ENCODE data around the gene FRY.

DNA sequence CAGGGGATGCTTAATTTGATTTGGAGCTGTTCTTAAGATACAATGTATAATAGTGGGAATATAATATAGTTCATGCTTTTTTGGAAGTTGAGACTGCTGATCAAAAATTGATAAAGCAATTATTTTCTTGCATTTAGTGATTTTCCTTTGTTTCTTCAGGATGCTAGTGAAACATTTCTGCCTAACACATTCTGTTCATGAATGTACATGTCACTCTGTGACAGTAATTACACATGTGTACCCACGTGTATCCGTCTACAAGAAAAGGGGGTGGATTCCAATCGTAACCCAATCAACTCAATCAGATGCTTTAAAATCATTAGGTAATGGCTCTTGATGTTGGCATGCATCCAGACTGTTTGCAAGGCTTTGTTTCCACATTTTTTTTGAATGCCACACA is 5.0 kb upstream of the FRY start:
- no peak for TF ChIP-seq EP300 (IDR thresholded peaks at IDR 0.05)
- TF ChIP-seq, protein P1, sequence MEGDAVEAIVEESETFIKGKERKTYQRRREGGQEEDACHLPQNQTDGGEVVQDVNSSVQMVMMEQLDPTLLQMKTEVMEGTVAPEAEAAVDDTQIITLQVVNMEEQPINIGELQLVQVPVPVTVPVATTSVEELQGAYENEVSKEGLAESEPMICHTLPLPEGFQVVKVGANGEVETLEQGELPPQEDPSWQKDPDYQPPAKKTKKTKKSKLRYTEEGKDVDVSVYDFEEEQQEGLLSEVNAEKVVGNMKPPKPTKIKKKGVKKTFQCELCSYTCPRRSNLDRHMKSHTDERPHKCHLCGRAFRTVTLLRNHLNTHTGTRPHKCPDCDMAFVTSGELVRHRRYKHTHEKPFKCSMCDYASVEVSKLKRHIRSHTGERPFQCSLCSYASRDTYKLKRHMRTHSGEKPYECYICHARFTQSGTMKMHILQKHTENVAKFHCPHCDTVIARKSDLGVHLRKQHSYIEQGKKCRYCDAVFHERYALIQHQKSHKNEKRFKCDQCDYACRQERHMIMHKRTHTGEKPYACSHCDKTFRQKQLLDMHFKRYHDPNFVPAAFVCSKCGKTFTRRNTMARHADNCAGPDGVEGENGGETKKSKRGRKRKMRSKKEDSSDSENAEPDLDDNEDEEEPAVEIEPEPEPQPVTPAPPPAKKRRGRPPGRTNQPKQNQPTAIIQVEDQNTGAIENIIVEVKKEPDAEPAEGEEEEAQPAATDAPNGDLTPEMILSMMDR (IDR thresholded peaks at IDR 0.05): no peak

All from gastroesophageal sphincter (tissue), 3 donors.